ENCODE data around the gene RPS6KA2. TPM values are rescaled to one million over a fixed set of nuclear protein-coding genes. Genes with fewer than 3 reads are reported as not detected.

RPS6KA2 gene
- total RNA-seq, 1 experiment from 2014 or later, result 12.3 TPM

- peaks cover 23 to 27% of the 10 kb centered on the region in 2 experiments for H3K4me1 Mint-ChIP-seq
- Histone ChIP-seq H2AK5ac (ENCODE audit: insufficient read length, low read length) (no peak overlapping the region), H2BK12ac (ENCODE audit: insufficient read length, low read depth, low read length) (no peak overlapping the region), H3K27me3 (ENCODE audit: insufficient read depth, low read length) (no peaks in the 10 kb centered on the region), H3K23ac (ENCODE audit: insufficient read length, low read depth, low read length) (no peak overlapping the region), H3K4me1 (ENCODE audit: insufficient read depth, low read length) (peaks cover 8% of the 10 kb centered on the region), H4K91ac (ENCODE audit: insufficient read length, low read depth, low read length) (no peak overlapping the region), H3T11ph (ENCODE audit: low read length) (no peak overlapping the region), H3K4me2 (ENCODE audit: insufficient read depth, insufficient read length, low read length) (no peak overlapping the region), H3K79me2 (ENCODE audit: insufficient read depth, low read length) (no peaks in the 10 kb centered on the region), H2BK20ac (ENCODE audit: low read depth, low read length, poor library complexity, severe bottlenecking) (no peak overlapping the region), H3K14ac (ENCODE audit: insufficient read depth, low read length) (no peak overlapping the region), H3K18ac (ENCODE audit: insufficient read length, low read depth, low read length) (no peak overlapping the region), H3K56ac (ENCODE audit: insufficient read length, low read depth, low read length) (no peak overlapping the region), H4K8ac (replicated peaks; ENCODE audit: insufficient read length, low read depth, low read length) (no peak overlapping the region), H2BK15ac (ENCODE audit: low read depth, low read length) (no peak overlapping the region), H4K5ac (ENCODE audit: insufficient read length, low read depth, low read length) (no peak overlapping the region), H2AFZ (ENCODE audit: low read length) (no peak overlapping the region), H3K27ac (ENCODE audit: insufficient read length, low read depth, low read length) (no peak overlapping the region), H3K4ac (ENCODE audit: low read depth, low read length) (no peak overlapping the region), H3K9ac (ENCODE audit: extremely low read depth, insufficient read length, low read length) (no peak overlapping the region), H3K9me3 (ENCODE audit: control insufficient read depth, low read depth, low read length) (no peaks in the 10 kb centered on the region), H2BK120ac (ENCODE audit: low read depth, low read length, poor library complexity, severe bottlenecking) (no peak overlapping the region), H3K23me2 (ENCODE audit: insufficient read length, low read depth, low read length, poor library complexity, severe bottlenecking) (no peaks in the 10 kb centered on the region), H3K79me1 (ENCODE audit: insufficient read depth, low read depth, low read length, poor library complexity, severe bottlenecking) (no peaks in the 10 kb centered on the region), H2BK5ac (ENCODE audit: insufficient read length, low read length) (no peak overlapping the region), H4K20me1 (ENCODE audit: control insufficient read depth, insufficient read depth, insufficient read length) (no peaks in the 10 kb centered on the region)
- H3K4me3 Mint-ChIP-seq, result no peak overlapping the region
- WGBS (ENCODE audit: extremely low coverage, insufficient read length, low lambda C conversion rate), result no CpG with 5 or more reads among the region's 11 CpGs
- no peaks in the 10 kb centered on the region for H3K9me3 Mint-ChIP-seq
- H3K27me3 Mint-ChIP-seq (ENCODE audit: low read depth), result no peaks in the 10 kb centered on the region
- no peak overlapping the region for H3K27ac Mint-ChIP-seq
- H3K36me3 Mint-ChIP-seq (ENCODE audit: insufficient read depth in 1 of 3, low read depth in 3 of 3), result peaks cover 12 to 23% (median 14%) of the 10 kb centered on the region in 3 experiments
- TF ChIP-seq CTCF (conservative IDR thresholded peaks at IDR 0.05), result no peak
- DNase-seq, result no peak
Measured at GRCh38 chr6:166487148-166487547, 139.9 kb downstream of the RPS6KA2 start.
